ENCODE measurements around the gene RGS6. TPM values are rescaled to one million over a fixed set of nuclear protein-coding genes. Genes with fewer than 3 reads are reported as not detected.

Gene RGS6
- total and polyA plus RNA-seq, 4 donors, result 0.21 to 5.4 (median 0.45) TPM

DNA sequence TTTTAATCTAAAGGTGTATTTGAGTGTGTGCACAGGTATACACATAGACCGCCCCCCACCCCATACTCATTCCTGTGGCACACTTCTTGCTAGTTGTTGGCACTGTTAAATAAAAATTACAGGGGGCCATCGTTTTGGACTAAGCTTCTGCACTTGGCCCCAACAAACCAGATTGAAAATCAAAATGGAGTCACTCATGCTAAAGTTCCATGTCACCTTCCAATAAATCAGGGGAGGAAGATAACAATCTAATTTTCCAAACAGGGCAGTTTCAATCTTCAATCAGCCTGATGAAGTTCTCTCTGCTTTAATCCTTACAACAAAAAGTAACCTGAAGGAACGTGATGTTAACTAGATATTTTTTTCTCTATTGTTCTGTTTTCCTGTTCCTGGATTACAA, 78.2 kb downstream of the RGS6 start:
- WGBS, 2 donors, result 76 to 83% methylated on average over 3 of the region's 3 CpGs

DNA sequence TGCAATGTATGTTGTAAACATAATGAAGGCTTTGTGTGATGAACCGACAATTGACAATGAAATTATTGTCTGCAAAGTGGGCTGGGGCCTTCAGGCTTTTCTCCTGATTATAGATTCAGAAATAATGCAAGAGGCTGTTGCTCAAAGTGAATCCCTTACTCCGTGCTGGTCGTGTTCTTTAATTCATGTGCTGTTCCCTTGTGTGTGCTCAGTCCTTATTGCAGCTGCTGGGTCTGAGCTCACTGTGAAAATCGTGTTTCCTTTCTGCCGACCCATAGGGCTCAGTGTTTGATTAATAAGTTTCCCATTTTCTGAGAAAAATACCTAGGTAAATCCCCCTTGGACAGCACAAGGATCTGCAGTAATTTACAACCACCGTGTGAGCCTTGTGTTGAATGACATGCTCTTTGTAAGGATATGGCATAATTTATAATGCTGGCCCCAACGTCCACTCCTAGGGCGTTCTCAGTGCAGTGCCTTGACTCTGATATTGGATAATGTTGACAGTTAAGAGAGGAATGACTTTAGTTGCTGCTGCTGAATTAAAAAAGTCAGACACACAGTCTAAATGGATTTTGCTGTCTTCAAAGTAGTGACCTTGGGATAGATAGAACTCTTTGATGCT, 81.6 kb downstream of the RGS6 start:
- no peak for TF ChIP-seq CTCF (IDR thresholded peaks at IDR 0.05; ENCODE audit: control extremely low read depth, extremely low read depth)
- DNase-seq (no peak), ATAC-seq (ENCODE audit: insufficient read depth, low FRiP score) (no peak)
- Histone ChIP-seq H3K27me3 (ENCODE audit: control insufficient read depth in 3 of 3, insufficient read depth in 3 of 3, low read length in 2 of 3) (no peaks in the 10 kb centered on the region), H3K27ac (ENCODE audit: low read depth in 1 of 2, low read length in 1 of 2) (no peak overlapping the region), H3K4me1 (ENCODE audit: control insufficient read depth in 5 of 5, insufficient read depth in 5 of 5, low read length in 5 of 5) (peaks cover 0 to 5% (median 0%) of the 10 kb centered on the region in 5 donors), H3K36me3 (ENCODE audit: control insufficient read depth in 4 of 4, insufficient read depth in 4 of 4, low read length in 4 of 4) (no peaks in the 10 kb centered on the region), H3K9ac (ENCODE audit: insufficient read depth in 1 of 2, low read length in 2 of 2) (no peak overlapping the region), H3K4me3 (no peak overlapping the region), H3K9me3 (ENCODE audit: control insufficient read depth in 4 of 4, insufficient read depth in 3 of 4, low read length in 3 of 4) (no peaks in the 10 kb centered on the region)
- 73 to 78% methylated on average over 8 of the region's 8 CpGs for WGBS, 2 donors

More for the DNA sequence above, 78.2 kb downstream of the RGS6 start:
- Histone ChIP-seq H3K27ac (ENCODE audit: low read depth in 1 of 2, low read length in 1 of 2) (no peak overlapping the region), H3K4me3 (no peak overlapping the region), H3K4me1 (ENCODE audit: control insufficient read depth in 5 of 5, insufficient read depth in 5 of 5, low read length in 5 of 5) (peaks cover 0 to 5% (median 0%) of the 10 kb centered on the region in 5 donors), H3K27me3 (ENCODE audit: control insufficient read depth in 3 of 3, insufficient read depth in 3 of 3, low read length in 2 of 3) (no peaks in the 10 kb centered on the region), H3K9me3 (ENCODE audit: control insufficient read depth in 4 of 4, insufficient read depth in 3 of 4, low read length in 3 of 4) (no peaks in the 10 kb centered on the region), H3K36me3 (ENCODE audit: control insufficient read depth in 4 of 4, insufficient read depth in 4 of 4, low read length in 4 of 4) (no peaks in the 10 kb centered on the region), H3K9ac (ENCODE audit: insufficient read depth in 1 of 2, low read length in 2 of 2) (no peak overlapping the region)
- ATAC-seq (ENCODE audit: insufficient read depth, low FRiP score) (no peak), DNase-seq (no peak)
- no peak for TF ChIP-seq CTCF (IDR thresholded peaks at IDR 0.05; ENCODE audit: control extremely low read depth, extremely low read depth)

DNA sequence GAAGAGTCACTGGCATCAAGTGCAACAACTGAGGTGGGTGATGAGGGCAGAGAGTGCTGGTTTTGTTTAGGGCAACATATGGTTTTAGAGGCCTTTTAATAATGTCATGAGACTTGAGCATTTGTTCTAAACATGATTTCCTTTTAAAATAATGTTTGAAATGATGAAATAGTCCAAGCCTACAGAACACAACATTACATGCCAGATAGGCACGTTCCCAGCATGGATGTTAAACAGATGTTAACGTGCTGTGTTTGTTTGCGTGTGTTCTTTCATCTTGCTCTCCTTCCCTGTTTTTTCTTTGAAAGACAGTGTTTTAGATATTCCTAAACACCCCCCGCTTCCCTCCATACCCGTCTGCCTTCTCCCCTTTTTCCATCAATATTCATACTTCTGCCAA, 82.3 kb downstream of the RGS6 start:
- no peak for TF ChIP-seq CTCF (IDR thresholded peaks at IDR 0.05; ENCODE audit: control extremely low read depth, extremely low read depth)
- Histone ChIP-seq H3K27me3 (ENCODE audit: control insufficient read depth in 3 of 3, insufficient read depth in 3 of 3, low read length in 2 of 3) (no peaks in the 10 kb centered on the region), H3K9ac (ENCODE audit: insufficient read depth in 1 of 2, low read length in 2 of 2) (no peak overlapping the region), H3K27ac (ENCODE audit: low read depth in 1 of 2, low read length in 1 of 2) (no peak overlapping the region), H3K4me3 (no peak overlapping the region), H3K9me3 (ENCODE audit: control insufficient read depth in 4 of 4, insufficient read depth in 3 of 4, low read length in 3 of 4) (no peaks in the 10 kb centered on the region), H3K4me1 (ENCODE audit: control insufficient read depth in 5 of 5, insufficient read depth in 5 of 5, low read length in 5 of 5) (peaks cover 0 to 5% (median 0%) of the 10 kb centered on the region in 5 donors), H3K36me3 (ENCODE audit: control insufficient read depth in 4 of 4, insufficient read depth in 4 of 4, low read length in 4 of 4) (no peaks in the 10 kb centered on the region)
- WGBS, 2 donors, result 89% methylated on average over 5 of the region's 5 CpGs
- ATAC-seq (ENCODE audit: insufficient read depth, low FRiP score) (no peak), DNase-seq (no peak)

GRCh38 chr14:72017290-72017689, 85.1 kb downstream of the RGS6 start:
- Histone ChIP-seq H3K9ac (ENCODE audit: insufficient read depth in 1 of 2, low read length in 2 of 2) (no peak overlapping the region), H3K9me3 (ENCODE audit: control insufficient read depth in 4 of 4, insufficient read depth in 3 of 4, low read length in 3 of 4) (no peaks in the 10 kb centered on the region), H3K4me3 (no peak overlapping the region), H3K36me3 (ENCODE audit: control insufficient read depth in 4 of 4, insufficient read depth in 4 of 4, low read length in 4 of 4) (no peaks in the 10 kb centered on the region), H3K27me3 (ENCODE audit: control insufficient read depth in 3 of 3, insufficient read depth in 3 of 3, low read length in 2 of 3) (no peaks in the 10 kb centered on the region), H3K27ac (ENCODE audit: low read depth in 1 of 2, low read length in 1 of 2) (no peak overlapping the region), H3K4me1 (ENCODE audit: control insufficient read depth in 5 of 5, insufficient read depth in 5 of 5, low read length in 5 of 5) (no peaks in the 10 kb centered on the region)
- no peak for TF ChIP-seq CTCF (IDR thresholded peaks at IDR 0.05; ENCODE audit: control extremely low read depth, extremely low read depth)
- DNase-seq, result no peak
- ATAC-seq (ENCODE audit: insufficient read depth, low FRiP score), result no peak

Measured in lung (tissue), 12 donors.